Smooth muscle cell (in vitro differentiated cells): Measurements from ENCODE around the gene FILIP1L. TPM values are rescaled to one million over a fixed set of nuclear protein-coding genes. Genes with fewer than 3 reads are reported as not detected.

Source experiments
- DNase-seq: peaks from one replicate; lab custom pipeline; 2025; ENCODE audit not compliant: unreplicated experiment; lab: John Stamatoyannopoulos, UW
- H2AFZ ChIP-seq: fragments of 200-600 bp; sonication (generic); 2 replicates; pipeline ENCODE4 v1.6.0; 2016; ENCODE audit warnings: antibody characterized with exemption, low read depth, mild to moderate bottlenecking
- H3F3A ChIP-seq: fragments of 200-600 bp; sonication (generic); 2 replicates; pipeline ENCODE4 v1.6.0; 2017; ENCODE audit warnings: antibody characterized with exemption, low read depth
- H3K27ac ChIP-seq: fragments of 200-600 bp; sonication (generic); 2 replicates; pipeline ENCODE4 v1.5.1; 2016; ENCODE audit warnings: low read depth, mild to moderate bottlenecking
- H3K27me3 ChIP-seq: fragments of 200-600 bp; sonication (generic); 2 replicates; pipeline ENCODE4 v1.6.1; 2016; ENCODE audit warnings: low read depth, mild to moderate bottlenecking
- H3K36me3 ChIP-seq: fragments of 200-600 bp; sonication (generic); 2 replicates; pipeline ENCODE4 v1.5.1; 2016; ENCODE audit warnings: low read depth
- H3K4me1 ChIP-seq: fragments of 200-600 bp; sonication (generic); 2 replicates; pipeline ENCODE4 v1.5.1; 2016; ENCODE audit warnings: low read depth
- H3K4me2 ChIP-seq: fragments of 200-600 bp; sonication (generic); 2 replicates; pipeline ENCODE4 v1.6.0; 2016; ENCODE audit warnings: mild to moderate bottlenecking
- H3K4me3 ChIP-seq: fragments of 200-600 bp; sonication (generic); 2 replicates; pipeline ENCODE4 v1.5.1; 2016; ENCODE audit warnings: mild to moderate bottlenecking
- H3K79me2 ChIP-seq: fragments of 200-600 bp; sonication (generic); 2 replicates; pipeline ENCODE4 v1.6.0; 2016; ENCODE audit warnings: low read depth, mild to moderate bottlenecking
- H3K9ac ChIP-seq: fragments of 200-600 bp; sonication (generic); 2 replicates; pipeline ENCODE4 v1.6.0; 2016; ENCODE audit warnings: low read depth
- H3K9me3 ChIP-seq: fragments of 200-600 bp; sonication (generic); replicated peaks from 2 replicates; pipeline ENCODE4 v1.5.1; 2016; ENCODE audit warnings: low read depth
- H4K20me1 ChIP-seq: fragments of 200-600 bp; sonication (generic); 2 replicates; pipeline ENCODE4 v1.6.0; 2016; ENCODE audit warnings: low read depth
- WGBS: methylation state at CpG from one replicate; pipeline ENCODE4 v1.1.7; 2016; ENCODE audit warnings: low lambda C conversion rate; 5-methylcytosine and 5-hydroxymethylcytosine counted together
- polyA plus RNA-seq: library from polyadenylated mRNA; unstranded; fragments of >200 nt; fragmentation: Nextera tagmentation; extraction: Ambion mirVana; gene quantifications from 2 replicates; pipeline ENCODE4 v1.2.1, GENCODE V29; 2016
- total RNA-seq: library from RNA; depleted of rRNA; stranded (reverse); fragments of >200 nt; gene quantifications from 2 replicates; pipeline ENCODE4 v1.2.3, GENCODE V29; 2014
- TF ChIP-seq, protein P1 (sequence below): fragments of 200-600 bp; sonication (generic); IDR thresholded peaks from 2 replicates; pipeline ENCODE4 v1.5.1; 2017; ENCODE audit warnings: borderline replicate concordance, mild to moderate bottlenecking, antibody characterized with exemption; ENCODE audit not compliant: insufficient read depth, poor library complexity, severe bottlenecking

FILIP1L gene
- total and polyA plus RNA-seq, 2 experiments from 2014 or later: 56.2 to 104 TPM

DNA sequence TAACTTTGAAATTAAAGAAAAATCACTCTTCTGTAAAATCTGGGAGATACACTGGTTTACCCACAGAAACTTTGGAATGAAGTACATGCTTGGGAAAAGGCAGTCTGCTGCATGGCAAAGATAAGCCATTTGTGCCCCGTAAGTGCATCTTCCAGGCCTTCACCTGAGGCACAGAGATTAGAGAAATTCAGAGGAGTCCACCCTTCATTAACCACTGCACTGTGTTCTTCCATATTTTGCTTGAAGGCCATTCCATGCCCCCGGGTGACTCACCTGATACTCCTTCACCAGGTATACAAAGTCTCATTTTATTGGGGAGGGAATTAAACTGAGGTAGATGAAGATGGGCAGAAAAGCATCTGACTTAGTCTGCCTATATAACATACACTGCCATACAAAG lies 243.6 kb downstream of the FILIP1L start:
- no peak for DNase-seq
- H3K36me3 ChIP-seq: no peaks in the 10 kb centered on the region
- WGBS: 92% methylated on average over 2 of the region's 2 CpGs
- H2AFZ ChIP-seq: no peak overlapping the region
- no peak overlapping the region for H3K9ac ChIP-seq
- H4K20me1 ChIP-seq: peaks cover 91% of the 10 kb centered on the region
- peaks cover 48% of the 10 kb centered on the region for H3K4me1 ChIP-seq
- H3K4me3 ChIP-seq: peak overlapping the region; percentile 81
- H3K9me3 ChIP-seq: no peaks in the 10 kb centered on the region
- H3K27ac ChIP-seq: peak overlapping the region; percentile 96
- TF ChIP-seq, protein P1, sequence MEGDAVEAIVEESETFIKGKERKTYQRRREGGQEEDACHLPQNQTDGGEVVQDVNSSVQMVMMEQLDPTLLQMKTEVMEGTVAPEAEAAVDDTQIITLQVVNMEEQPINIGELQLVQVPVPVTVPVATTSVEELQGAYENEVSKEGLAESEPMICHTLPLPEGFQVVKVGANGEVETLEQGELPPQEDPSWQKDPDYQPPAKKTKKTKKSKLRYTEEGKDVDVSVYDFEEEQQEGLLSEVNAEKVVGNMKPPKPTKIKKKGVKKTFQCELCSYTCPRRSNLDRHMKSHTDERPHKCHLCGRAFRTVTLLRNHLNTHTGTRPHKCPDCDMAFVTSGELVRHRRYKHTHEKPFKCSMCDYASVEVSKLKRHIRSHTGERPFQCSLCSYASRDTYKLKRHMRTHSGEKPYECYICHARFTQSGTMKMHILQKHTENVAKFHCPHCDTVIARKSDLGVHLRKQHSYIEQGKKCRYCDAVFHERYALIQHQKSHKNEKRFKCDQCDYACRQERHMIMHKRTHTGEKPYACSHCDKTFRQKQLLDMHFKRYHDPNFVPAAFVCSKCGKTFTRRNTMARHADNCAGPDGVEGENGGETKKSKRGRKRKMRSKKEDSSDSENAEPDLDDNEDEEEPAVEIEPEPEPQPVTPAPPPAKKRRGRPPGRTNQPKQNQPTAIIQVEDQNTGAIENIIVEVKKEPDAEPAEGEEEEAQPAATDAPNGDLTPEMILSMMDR: no peak
- H3K79me2 ChIP-seq: peaks cover 100% of the 10 kb centered on the region
- H3F3A ChIP-seq: peaks cover 11% of the 10 kb centered on the region
- peak overlapping the region; percentile 97 for H3K4me2 ChIP-seq
- no peaks in the 10 kb centered on the region for H3K27me3 ChIP-seq

DNA sequence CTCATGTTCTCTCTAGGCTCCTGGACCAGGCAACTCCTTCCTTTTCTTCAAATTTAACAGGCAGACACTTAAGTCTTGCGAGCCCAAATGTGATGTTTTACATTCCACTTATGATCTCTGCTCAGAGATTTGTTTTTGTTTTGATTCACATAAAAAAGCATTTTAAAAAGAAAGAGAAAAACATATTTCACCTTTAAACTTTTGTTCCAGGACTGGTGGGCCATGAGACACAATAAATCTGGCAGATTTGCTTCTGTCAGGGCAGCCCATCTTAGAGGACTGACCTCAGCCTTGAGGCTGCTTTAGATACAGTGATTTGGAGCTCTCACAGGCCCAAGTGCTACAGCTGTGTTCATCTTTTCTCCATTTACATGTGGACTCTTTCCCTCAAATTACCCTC lies 244.7 kb downstream of the FILIP1L start:
- Histone ChIP-seq H3K4me3 (no peak overlapping the region), H3K4me1 (peaks cover 49% of the 10 kb centered on the region), H3K9ac (no peak overlapping the region), H3K36me3 (no peaks in the 10 kb centered on the region), H3K79me2 (peaks cover 100% of the 10 kb centered on the region), H3K27ac (peak overlapping the region; percentile 96), H3K27me3 (no peaks in the 10 kb centered on the region), H3K4me2 (peak overlapping the region; percentile 97), H3F3A (peaks cover 19% of the 10 kb centered on the region), H2AFZ (no peak overlapping the region), H4K20me1 (peaks cover 100% of the 10 kb centered on the region), H3K9me3 (no peaks in the 10 kb centered on the region)
- TF ChIP-seq, protein P1: no peak
- WGBS: 68% methylated on average over 1 of the region's 1 CpG
- DNase-seq: no peak

DNA sequence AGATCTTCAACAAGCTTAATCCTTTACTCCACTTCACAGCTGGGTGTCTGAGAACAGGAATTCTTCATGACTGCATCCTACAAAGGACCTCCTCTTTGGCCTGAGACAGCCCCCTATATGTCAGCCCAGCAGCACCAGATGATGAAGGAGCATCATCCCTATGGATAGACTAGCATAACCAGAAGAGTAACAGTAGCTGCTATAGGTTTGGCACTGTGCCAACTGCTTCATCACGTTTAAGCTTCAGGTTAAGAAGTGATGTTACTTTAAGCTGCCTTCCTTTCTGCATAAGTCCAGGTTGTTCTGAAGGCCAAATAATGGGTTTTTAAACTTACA lies 246.0 kb downstream of the FILIP1L start:
- peak overlapping the region; percentile 98 for H3K27ac ChIP-seq
- H2AFZ ChIP-seq: no peak overlapping the region
- no peak for DNase-seq
- no peaks in the 10 kb centered on the region for H3K27me3 ChIP-seq
- H3K4me2 ChIP-seq: peak overlapping the region; percentile 97
- 35% methylated on average over 1 of the region's 1 CpG for WGBS
- no peaks in the 10 kb centered on the region for H3K9me3 ChIP-seq
- no peak overlapping the region for H3K4me3 ChIP-seq
- H3K36me3 ChIP-seq: no peaks in the 10 kb centered on the region
- H3F3A ChIP-seq: peaks cover 22% of the 10 kb centered on the region
- TF ChIP-seq, protein P1: no peak
- peaks cover 49% of the 10 kb centered on the region for H3K4me1 ChIP-seq
- no peak overlapping the region for H3K9ac ChIP-seq
- peaks cover 99% of the 10 kb centered on the region for H4K20me1 ChIP-seq
- H3K79me2 ChIP-seq: peaks cover 100% of the 10 kb centered on the region

DNA sequence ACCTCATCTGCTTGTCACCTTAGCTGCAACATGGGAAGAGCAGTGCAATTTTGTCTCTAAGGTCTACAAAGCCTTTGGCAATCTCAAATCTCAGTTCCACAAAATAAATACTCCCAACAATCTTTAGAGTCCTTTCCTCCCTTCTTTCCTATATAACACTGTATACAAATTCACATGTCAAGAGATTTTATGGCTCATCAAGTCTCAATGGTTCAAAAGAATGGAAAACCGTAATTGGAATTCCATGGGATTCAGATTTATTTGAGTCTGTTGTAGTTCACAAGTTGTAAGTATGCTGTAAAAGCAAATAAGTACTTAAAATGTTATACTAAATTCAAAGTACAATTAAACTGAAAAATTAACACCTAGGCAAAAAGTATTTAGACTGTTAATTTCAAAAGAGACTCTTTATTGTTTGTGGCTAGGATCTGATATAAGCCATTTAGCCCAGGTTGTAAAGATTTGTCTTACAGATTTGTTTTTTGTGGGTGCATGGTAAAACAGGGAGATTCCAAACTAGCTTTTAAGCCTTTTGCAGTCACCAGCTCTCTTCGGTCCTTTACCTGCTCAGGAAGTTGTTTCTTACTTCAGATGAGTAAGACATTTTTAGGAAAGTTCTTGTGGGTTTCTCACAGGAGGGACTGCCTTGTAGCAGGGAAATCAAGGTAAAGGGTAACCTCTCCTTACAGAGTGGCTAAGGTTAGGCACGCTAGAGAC lies 246.5 kb downstream of the FILIP1L start:
- Histone ChIP-seq H3K79me2 (peaks cover 100% of the 10 kb centered on the region), H2AFZ (no peak overlapping the region), H3K27me3 (no peaks in the 10 kb centered on the region), H3K4me1 (peaks cover 44% of the 10 kb centered on the region), H3F3A (peaks cover 22% of the 10 kb centered on the region), H3K4me2 (peak overlapping the region; percentile 97), H3K4me3 (no peak overlapping the region), H3K36me3 (no peaks in the 10 kb centered on the region), H3K27ac (peak overlapping the region; percentile 98), H3K9me3 (no peaks in the 10 kb centered on the region), H3K9ac (no peak overlapping the region), H4K20me1 (peaks cover 99% of the 10 kb centered on the region)
- WGBS: 59% methylated on average over 3 of the region's 3 CpGs
- TF ChIP-seq, protein P1: no peak
- DNase-seq: no peak
